Skin of body (tissue), 2 donors: ENCODE measurements around the gene RBMS1. TPM values are rescaled to one million over a fixed set of nuclear protein-coding genes. Genes with fewer than 3 reads are reported as not detected.

ENCODE experiments used
- DNase-seq: peaks from one replicate; lab custom pipeline; 2025; lab: John Stamatoyannopoulos, UW
- total RNA-seq: library from RNA; depleted of rRNA; stranded (reverse); fragments of >200 nt; gene quantifications from one replicate; pipeline ENCODE4 v1.2.3, GENCODE V29; 2014

The RBMS1 gene
- total RNA-seq, 1 donor from 2014 or later, result 112 TPM

GRCh38 chr2:160411167-160411566 lies 82.4 kb downstream of the RBMS1 start:
- DNase-seq, result no peak

- DNase-seq, result no peak
Observed at GRCh38 chr2:160409480-160409879, 84.1 kb downstream of the RBMS1 start.

GRCh38 chr2:160408959-160409291 lies 84.7 kb downstream of the RBMS1 start:
- no peak for DNase-seq

GRCh38 chr2:160408173-160408958 lies 85.2 kb downstream of the RBMS1 start:
- peak; percentile 54 for DNase-seq

- peak; percentile 54 for DNase-seq
Observed at GRCh38 chr2:160407393-160408172, 86.0 kb downstream of the RBMS1 start.

- DNase-seq, result peak; percentile 47
Observed at GRCh38 chr2:160406591-160407392, 86.8 kb downstream of the RBMS1 start.

GRCh38 chr2:160405077-160405867 lies 88.3 kb downstream of the RBMS1 start:
- DNase-seq, result no peak

- DNase-seq, result peak; percentile 41
Observed at GRCh38 chr2:160402997-160403979, 90.3 kb downstream of the RBMS1 start.

GRCh38 chr2:160402501-160402900 lies 91.1 kb downstream of the RBMS1 start:
- DNase-seq, result peak; percentile 49

- no peak for DNase-seq
Observed at GRCh38 chr2:160401895-160402294, 91.7 kb downstream of the RBMS1 start.

- no peak for DNase-seq
Observed at GRCh38 chr2:160399880-160400279, 93.7 kb downstream of the RBMS1 start.

GRCh38 chr2:160397530-160397865 lies 96.1 kb downstream of the RBMS1 start:
- DNase-seq, result no peak

GRCh38 chr2:160394153-160394552 lies 99.5 kb downstream of the RBMS1 start:
- no peak for DNase-seq

GRCh38 chr2:160392201-160392600 lies 101.4 kb downstream of the RBMS1 start:
- no peak for DNase-seq

- no peak for DNase-seq
Observed at GRCh38 chr2:160390544-160391455, 102.8 kb downstream of the RBMS1 start.

- DNase-seq, result peak; percentile 23
Observed at GRCh38 chr2:160389875-160390274, 103.7 kb downstream of the RBMS1 start.

- peak; percentile 49 for DNase-seq
Observed at GRCh38 chr2:160388464-160389263, 104.9 kb downstream of the RBMS1 start.
